ENCODE measurements around the gene CYP24A1. TPM values are rescaled to one million over a fixed set of nuclear protein-coding genes. Genes with fewer than 3 reads are reported as not detected.
"Not testable (repeated sequence)": the region's sequence is repeated elsewhere in the genome, so short reads cannot be mapped to it uniquely, and the experiment has no call there.

The CYP24A1 gene
- total RNA-seq, 3 donors from 2014 or later (not counting 1 experiment from before 2014, with no cell fraction given) = 0.12 TPM; not detected in 2

DNA sequence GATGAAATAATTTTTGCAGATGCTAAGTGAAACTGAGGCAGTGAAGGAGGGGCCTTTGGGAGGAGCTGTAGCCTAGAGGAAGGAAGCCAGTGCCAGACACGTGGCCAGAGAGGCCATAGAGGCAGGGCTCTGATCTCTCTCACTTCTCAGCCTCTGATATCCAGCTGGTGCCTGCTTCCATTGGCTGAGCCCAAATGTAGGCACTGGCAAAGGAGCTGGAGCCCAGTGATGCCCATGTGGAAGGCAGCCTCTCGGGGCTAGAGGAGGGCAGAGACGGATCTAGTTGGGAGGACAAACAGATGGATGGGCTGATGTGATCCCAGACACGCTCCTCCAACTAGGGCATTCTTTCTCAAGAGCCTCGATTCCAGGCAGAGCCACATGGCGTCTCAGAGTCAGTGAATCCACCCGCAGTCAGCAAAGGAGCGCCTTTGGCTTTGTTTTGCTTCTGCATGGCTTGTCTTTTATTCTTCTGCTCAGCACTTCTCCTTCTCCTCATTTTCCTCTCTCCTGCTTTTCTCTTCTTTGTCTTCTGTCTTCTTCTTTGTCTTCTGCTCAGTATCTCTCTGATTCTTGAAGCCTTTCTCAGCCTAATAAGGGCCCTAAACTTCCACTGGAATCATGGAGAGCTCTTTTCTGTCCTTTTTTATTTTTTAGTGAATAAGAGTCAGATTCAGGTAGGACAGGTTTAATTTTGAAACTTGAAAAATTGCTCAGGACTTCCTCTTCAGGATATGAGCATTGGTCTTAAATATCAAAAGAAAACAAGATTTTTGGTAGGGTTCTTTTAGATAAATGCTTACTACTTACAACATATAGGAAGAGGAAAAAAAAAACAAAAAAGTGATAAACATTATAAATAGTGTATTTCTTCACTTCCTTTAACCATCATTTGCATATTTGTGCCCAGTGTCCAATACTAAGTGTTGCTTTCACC is 41.8 kb downstream of the CYP24A1 start:
- H3K27me3 ChIP-seq (ENCODE audit: control insufficient read depth, insufficient read depth, low read length) = no peaks in the 10 kb centered on the region
- no peak for DNase-seq
- no peak overlapping the region for H3K27ac ChIP-seq (ENCODE audit: low read length)
- no peaks in the 10 kb centered on the region for H3K4me1 ChIP-seq (ENCODE audit: control insufficient read depth, insufficient read depth, low read length)
- no peaks in the 10 kb centered on the region for H3K4me1 Mint-ChIP-seq
- no peaks in the 10 kb centered on the region for H3K36me3 ChIP-seq (ENCODE audit: control insufficient read depth, insufficient read depth, low read length)
- H3K4me3 ChIP-seq (ENCODE audit: low read length) = no peak overlapping the region
- H3K4me3 Mint-ChIP-seq = no peak overlapping the region
- 84% methylated on average over 8 of the region's 8 CpGs for WGBS (ENCODE audit: insufficient coverage)
- no peaks in the 10 kb centered on the region for H3K9me3 ChIP-seq (ENCODE audit: control insufficient read depth, insufficient read depth, low read length)
- peaks cover 0 to 2% of the 10 kb centered on the region in 2 donors for H3K9me3 Mint-ChIP-seq
- peaks cover 3 to 7% of the 10 kb centered on the region in 2 donors for H3K27me3 Mint-ChIP-seq (ENCODE audit: low read depth in 2 of 2)
- TF ChIP-seq, protein P1, sequence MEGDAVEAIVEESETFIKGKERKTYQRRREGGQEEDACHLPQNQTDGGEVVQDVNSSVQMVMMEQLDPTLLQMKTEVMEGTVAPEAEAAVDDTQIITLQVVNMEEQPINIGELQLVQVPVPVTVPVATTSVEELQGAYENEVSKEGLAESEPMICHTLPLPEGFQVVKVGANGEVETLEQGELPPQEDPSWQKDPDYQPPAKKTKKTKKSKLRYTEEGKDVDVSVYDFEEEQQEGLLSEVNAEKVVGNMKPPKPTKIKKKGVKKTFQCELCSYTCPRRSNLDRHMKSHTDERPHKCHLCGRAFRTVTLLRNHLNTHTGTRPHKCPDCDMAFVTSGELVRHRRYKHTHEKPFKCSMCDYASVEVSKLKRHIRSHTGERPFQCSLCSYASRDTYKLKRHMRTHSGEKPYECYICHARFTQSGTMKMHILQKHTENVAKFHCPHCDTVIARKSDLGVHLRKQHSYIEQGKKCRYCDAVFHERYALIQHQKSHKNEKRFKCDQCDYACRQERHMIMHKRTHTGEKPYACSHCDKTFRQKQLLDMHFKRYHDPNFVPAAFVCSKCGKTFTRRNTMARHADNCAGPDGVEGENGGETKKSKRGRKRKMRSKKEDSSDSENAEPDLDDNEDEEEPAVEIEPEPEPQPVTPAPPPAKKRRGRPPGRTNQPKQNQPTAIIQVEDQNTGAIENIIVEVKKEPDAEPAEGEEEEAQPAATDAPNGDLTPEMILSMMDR (IDR thresholded peaks at IDR 0.05) = no peak
- no peak for ATAC-seq
- no peak overlapping the region for H3K27ac Mint-ChIP-seq
- intact Hi-C loops (cut with micrococcal nuclease) = no loop called here
- no peaks in the 10 kb centered on the region for H3K36me3 Mint-ChIP-seq

DNA sequence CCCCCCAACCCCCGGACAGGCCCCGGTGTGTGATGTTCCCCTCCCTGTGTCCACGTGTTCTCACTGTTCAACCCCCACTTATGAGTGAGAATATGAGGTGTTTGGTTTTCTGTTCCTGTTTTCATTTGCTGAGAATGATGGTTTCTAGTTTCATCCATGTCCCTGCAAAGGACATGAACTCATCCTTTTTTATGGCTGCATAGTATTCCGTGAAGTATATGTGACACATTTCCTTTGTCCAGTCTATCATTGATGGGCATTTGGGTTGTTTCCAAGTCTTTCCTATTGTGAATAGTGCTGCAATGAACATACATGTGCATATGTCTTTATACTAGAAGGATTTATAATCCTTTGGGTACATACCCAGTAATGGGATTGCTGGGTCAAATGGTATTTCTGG is 42.7 kb downstream of the CYP24A1 start:
- DNase-seq; H3K9me3 ChIP-seq (ENCODE audit: control insufficient read depth, insufficient read depth, low read length); H3K27me3 ChIP-seq (ENCODE audit: control insufficient read depth, insufficient read depth, low read length); H3K4me3 ChIP-seq (ENCODE audit: low read length); H3K9me3 Mint-ChIP-seq; H3K4me3 Mint-ChIP-seq; H3K4me1 ChIP-seq (ENCODE audit: control insufficient read depth, insufficient read depth, low read length); intact Hi-C loops (cut with micrococcal nuclease); H3K27me3 Mint-ChIP-seq (ENCODE audit: low read depth in 2 of 2); H3K36me3 ChIP-seq (ENCODE audit: control insufficient read depth, insufficient read depth, low read length); ATAC-seq; H3K27ac ChIP-seq (ENCODE audit: low read length); H3K36me3 Mint-ChIP-seq; H3K27ac Mint-ChIP-seq; H3K4me1 Mint-ChIP-seq: not testable (repeated sequence)
- 92% methylated on average over 1 of the region's 4 CpGs for WGBS (ENCODE audit: insufficient coverage)

DNA sequence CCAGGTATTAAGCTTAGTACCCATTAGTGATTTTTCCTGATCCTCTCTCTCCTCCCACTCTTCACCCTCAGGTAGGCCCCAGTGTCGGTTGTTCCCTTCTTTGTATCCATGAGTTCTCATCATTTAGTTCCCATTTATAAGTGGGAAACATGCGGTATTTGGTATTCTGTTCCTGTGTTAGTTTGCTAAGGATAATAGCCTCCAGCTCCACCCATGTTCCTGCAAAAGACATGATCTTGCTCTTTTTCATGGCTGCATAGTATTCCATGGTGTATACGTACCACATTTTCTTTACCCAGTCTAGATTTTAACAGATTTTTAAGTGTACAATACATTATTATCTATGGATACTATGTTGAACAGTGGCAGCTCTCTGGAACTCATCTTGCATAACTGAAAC is 44.4 kb downstream of the CYP24A1 start:
- Histone ChIP-seq H3K27ac (ENCODE audit: low read length) (no peak overlapping the region), H3K36me3 (ENCODE audit: control insufficient read depth, insufficient read depth, low read length) (no peaks in the 10 kb centered on the region), H3K9me3 (ENCODE audit: control insufficient read depth, insufficient read depth, low read length) (no peaks in the 10 kb centered on the region), H3K4me3 (ENCODE audit: low read length) (no peak overlapping the region), H3K4me1 (ENCODE audit: control insufficient read depth, insufficient read depth, low read length) (no peaks in the 10 kb centered on the region), H3K27me3 (ENCODE audit: control insufficient read depth, insufficient read depth, low read length) (no peaks in the 10 kb centered on the region)
- 100% methylated on average over 1 of the region's 3 CpGs for WGBS (ENCODE audit: insufficient coverage)
- Mint-ChIP-seq H3K27ac (no peak overlapping the region), H3K4me3 (no peak overlapping the region), H3K9me3 (peaks cover 0 to 2% of the 10 kb centered on the region in 2 donors), H3K4me1 (no peaks in the 10 kb centered on the region), H3K36me3 (no peaks in the 10 kb centered on the region), H3K27me3 (ENCODE audit: low read depth in 2 of 2) (peaks cover 3 to 7% of the 10 kb centered on the region in 2 donors)
- ATAC-seq (no peak), DNase-seq (no peak)
- intact Hi-C loops (cut with micrococcal nuclease) = no loop called here
- TF ChIP-seq, protein P1 (IDR thresholded peaks at IDR 0.05) = no peak

DNA sequence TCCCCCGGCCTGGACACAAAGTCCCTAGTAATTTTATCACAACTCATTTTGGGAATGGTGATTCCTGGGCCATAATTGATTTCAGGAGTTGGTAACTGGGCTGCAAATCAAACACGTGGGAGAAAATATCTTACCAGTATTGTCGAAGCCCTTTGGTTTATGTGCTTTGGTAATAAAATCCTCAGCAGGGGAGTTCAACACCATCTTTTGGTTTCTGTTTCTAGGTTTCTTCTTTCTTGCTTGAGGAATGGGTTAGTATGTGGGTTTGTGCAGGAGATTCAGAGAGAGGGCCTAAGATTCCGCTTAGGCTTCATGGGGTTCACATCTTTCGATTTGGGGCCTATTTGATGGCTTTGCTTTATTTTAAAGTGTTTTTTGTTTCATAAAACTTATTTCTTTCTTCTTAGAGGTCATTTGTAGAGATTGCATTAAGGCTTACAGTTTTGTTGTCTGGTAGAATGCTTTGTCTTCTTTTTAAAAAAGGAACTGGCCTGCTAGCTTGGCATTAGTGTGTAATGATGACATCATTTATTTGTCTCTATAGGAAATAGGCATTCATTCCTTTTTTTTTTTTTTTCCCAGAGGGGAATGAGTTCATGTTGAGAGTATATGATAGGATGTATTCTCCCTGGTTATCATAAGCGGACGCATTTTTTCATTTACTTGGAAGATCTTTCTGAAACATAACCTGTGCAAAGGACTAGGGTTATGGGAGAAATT is 45.8 kb downstream of the CYP24A1 start:
- DNase-seq (no peak), ATAC-seq (no peak)
- whole genome bisulfite sequencing (ENCODE audit: insufficient coverage) = 87% methylated on average over 6 of the region's 7 CpGs
- H3K9me3 Mint-ChIP-seq = peaks cover 0 to 2% of the 10 kb centered on the region in 2 donors
- no peaks in the 10 kb centered on the region for H3K36me3 Mint-ChIP-seq
- TF ChIP-seq, protein P1 (IDR thresholded peaks at IDR 0.05) = no peak
- H3K4me1 ChIP-seq (ENCODE audit: control insufficient read depth, insufficient read depth, low read length) = no peaks in the 10 kb centered on the region
- H3K27me3 Mint-ChIP-seq (ENCODE audit: low read depth in 2 of 2) = peaks cover 3 to 7% of the 10 kb centered on the region in 2 donors
- H3K27ac ChIP-seq (ENCODE audit: low read length) = no peak overlapping the region
- H3K4me3 Mint-ChIP-seq = no peak overlapping the region
- no peaks in the 10 kb centered on the region for H3K36me3 ChIP-seq (ENCODE audit: control insufficient read depth, insufficient read depth, low read length)
- H3K9me3 ChIP-seq (ENCODE audit: control insufficient read depth, insufficient read depth, low read length) = no peaks in the 10 kb centered on the region
- no peaks in the 10 kb centered on the region for H3K4me1 Mint-ChIP-seq
- no peak overlapping the region for H3K27ac Mint-ChIP-seq
- no peaks in the 10 kb centered on the region for H3K27me3 ChIP-seq (ENCODE audit: control insufficient read depth, insufficient read depth, low read length)
- H3K4me3 ChIP-seq (ENCODE audit: low read length) = no peak overlapping the region
- intact Hi-C loops (cut with micrococcal nuclease) = no loop called here

Data from natural killer cell (primary cell).